Measurements from ENCODE around the gene ZNF792.

GRCh38 chr19:34960940-34961679, 2.9 kb downstream of the ZNF792 start:
- TF ChIP-seq CTCF (IDR thresholded peaks at IDR 0.05; ENCODE audit: borderline replicate concordance, extremely low read depth, low read length, poor library complexity, severe bottlenecking) (no peak), EZH2 (IDR thresholded peaks at IDR 0.05; ENCODE audit: borderline replicate concordance, low read depth, low read length, severe bottlenecking) (no peak)
